ENCODE data around the gene KRT17.

KRT17 gene

GRCh38 chr17:41600318-41600717 is 24.1 kb downstream of the KRT17 start:
- H3K4me1 ChIP-seq (ENCODE audit: control insufficient read depth in 2 of 2, insufficient read depth in 1 of 2, low read depth in 1 of 2, low read length in 2 of 2), result peaks cover 0 to 5% of the 10 kb centered on the region in 2 donors
- no peak overlapping the region for H4K91ac ChIP-seq (ENCODE audit: low read depth, low read length, poor library complexity)
- no peaks in the 10 kb centered on the region for H3K36me3 ChIP-seq (replicated peaks in 1 of 2; ENCODE audit: control insufficient read depth in 2 of 2, insufficient read depth in 2 of 2, low read length in 2 of 2)
- no peak overlapping the region for H2AK5ac ChIP-seq (ENCODE audit: low read depth, low read length)
- no peaks in the 10 kb centered on the region for H3K9me3 ChIP-seq (replicated peaks in 1 of 2; ENCODE audit: control insufficient read depth in 2 of 2, insufficient read depth in 1 of 2, low read depth in 1 of 2, low read length in 2 of 2)
- no peak overlapping the region for H2BK12ac ChIP-seq (ENCODE audit: low read length)
- no peak overlapping the region for H2BK5ac ChIP-seq (ENCODE audit: low read length)
- no peak overlapping the region for H4K8ac ChIP-seq (ENCODE audit: low read depth, low read length)
- no peak overlapping the region for H2BK15ac ChIP-seq (ENCODE audit: low read length)
- no peak overlapping the region for H3K14ac ChIP-seq (ENCODE audit: low read length)
- H3K27me3 ChIP-seq (ENCODE audit: control insufficient read depth in 3 of 3, insufficient read depth in 3 of 3, low read depth in 1 of 3, low read length in 3 of 3), result peaks cover 0 to 9% (median 0%) of the 10 kb centered on the region in 3 experiments
- no peak for DNase-seq (ENCODE audit: low spot score)
- no peak overlapping the region for H3K4ac ChIP-seq (ENCODE audit: low read length)
- no peak overlapping the region for H2AFZ ChIP-seq (ENCODE audit: low read length)
- WGBS, 2 donors (ENCODE audit: extremely low coverage in 2 of 2, insufficient read length in 2 of 2, insufficient replicate concordance in 1 of 2), result no CpG with 5 or more reads among the region's 4 CpGs
- no peak overlapping the region for H3K4me3 ChIP-seq (ENCODE audit: low read length in 2 of 2)
- H3K4me2 ChIP-seq (ENCODE audit: insufficient read depth, low read length, poor library complexity, severe bottlenecking), result no peak overlapping the region
- H3K79me1 ChIP-seq (ENCODE audit: low read depth, low read length), result no peaks in the 10 kb centered on the region
- H3K27ac ChIP-seq (replicated peaks; ENCODE audit: low read length), result no peak overlapping the region
- H3K23ac ChIP-seq (ENCODE audit: low read depth, low read length, poor library complexity), result no peak overlapping the region
- no peak overlapping the region for H3K9ac ChIP-seq (ENCODE audit: low read depth, low read length, poor library complexity)
- no peak overlapping the region for H3K18ac ChIP-seq (ENCODE audit: low read length)
- no peak overlapping the region for H2BK120ac ChIP-seq (ENCODE audit: low read depth, low read length)

- Histone ChIP-seq H3K9me3 (replicated peaks in 1 of 2; ENCODE audit: control insufficient read depth in 2 of 2, insufficient read depth in 1 of 2, low read depth in 1 of 2, low read length in 2 of 2) (no peaks in the 10 kb centered on the region), H3K27me3 (ENCODE audit: control insufficient read depth in 3 of 3, insufficient read depth in 3 of 3, low read depth in 1 of 3, low read length in 3 of 3) (peaks cover 0 to 9% (median 0%) of the 10 kb centered on the region in 3 experiments), H3K14ac (ENCODE audit: low read length) (no peak overlapping the region), H3K79me1 (ENCODE audit: low read depth, low read length) (no peaks in the 10 kb centered on the region), H2AFZ (ENCODE audit: low read length) (no peak overlapping the region), H3K23ac (ENCODE audit: low read depth, low read length, poor library complexity) (no peak overlapping the region), H3K18ac (ENCODE audit: low read length) (no peak overlapping the region), H3K4me2 (ENCODE audit: insufficient read depth, low read length, poor library complexity, severe bottlenecking) (no peak overlapping the region), H4K8ac (ENCODE audit: low read depth, low read length) (no peak overlapping the region), H2BK5ac (ENCODE audit: low read length) (no peak overlapping the region), H3K4me3 (ENCODE audit: low read length in 2 of 2) (no peak overlapping the region), H3K36me3 (replicated peaks in 1 of 2; ENCODE audit: control insufficient read depth in 2 of 2, insufficient read depth in 2 of 2, low read length in 2 of 2) (no peaks in the 10 kb centered on the region), H2BK15ac (ENCODE audit: low read length) (no peak overlapping the region), H3K4ac (ENCODE audit: low read length) (no peak overlapping the region), H2AK5ac (ENCODE audit: low read depth, low read length) (no peak overlapping the region), H2BK12ac (ENCODE audit: low read length) (no peak overlapping the region), H3K4me1 (ENCODE audit: control insufficient read depth in 2 of 2, insufficient read depth in 1 of 2, low read depth in 1 of 2, low read length in 2 of 2) (peaks cover 0 to 5% of the 10 kb centered on the region in 2 donors), H3K27ac (replicated peaks; ENCODE audit: low read length) (no peak overlapping the region), H4K91ac (ENCODE audit: low read depth, low read length, poor library complexity) (no peak overlapping the region), H3K9ac (ENCODE audit: low read depth, low read length, poor library complexity) (no peak overlapping the region), H2BK120ac (ENCODE audit: low read depth, low read length) (no peak overlapping the region)
- DNase-seq (ENCODE audit: low spot score), result no peak
- no CpG with 5 or more reads among the region's 1 CpG for WGBS, 2 donors (ENCODE audit: extremely low coverage in 2 of 2, insufficient read length in 2 of 2, insufficient replicate concordance in 1 of 2)
These were observed 24.7 kb downstream of the KRT17 start for GRCh38 chr17:41599680-41600079.

GRCh38 chr17:41595585-41595984 is 28.8 kb downstream of the KRT17 start:
- no peak overlapping the region for H3K27ac ChIP-seq (replicated peaks; ENCODE audit: low read length)
- no peaks in the 10 kb centered on the region for H3K36me3 ChIP-seq (replicated peaks in 1 of 2; ENCODE audit: control insufficient read depth in 2 of 2, insufficient read depth in 2 of 2, low read length in 2 of 2)
- no peak for DNase-seq (ENCODE audit: low spot score)
- H3K79me1 ChIP-seq (ENCODE audit: low read depth, low read length), result no peaks in the 10 kb centered on the region
- H2BK15ac ChIP-seq (ENCODE audit: low read length), result no peak overlapping the region
- H3K23ac ChIP-seq (ENCODE audit: low read depth, low read length, poor library complexity), result no peak overlapping the region
- H3K9me3 ChIP-seq (replicated peaks in 1 of 2; ENCODE audit: control insufficient read depth in 2 of 2, insufficient read depth in 1 of 2, low read depth in 1 of 2, low read length in 2 of 2), result no peaks in the 10 kb centered on the region
- peaks cover 0 to 12% (median 0%) of the 10 kb centered on the region in 3 experiments for H3K27me3 ChIP-seq (ENCODE audit: control insufficient read depth in 3 of 3, insufficient read depth in 3 of 3, low read depth in 1 of 3, low read length in 3 of 3)
- H2AFZ ChIP-seq (ENCODE audit: low read length), result no peak overlapping the region
- H3K4me2 ChIP-seq (ENCODE audit: insufficient read depth, low read length, poor library complexity, severe bottlenecking), result no peak overlapping the region
- H4K8ac ChIP-seq (ENCODE audit: low read depth, low read length), result no peak overlapping the region
- H2BK120ac ChIP-seq (ENCODE audit: low read depth, low read length), result no peak overlapping the region
- H2BK5ac ChIP-seq (ENCODE audit: low read length), result no peak overlapping the region
- no peak overlapping the region for H2BK12ac ChIP-seq (ENCODE audit: low read length)
- H3K9ac ChIP-seq (ENCODE audit: low read depth, low read length, poor library complexity), result no peak overlapping the region
- no CpG with 5 or more reads among the region's 8 CpGs for WGBS, 2 donors (ENCODE audit: extremely low coverage in 2 of 2, insufficient read length in 2 of 2, insufficient replicate concordance in 1 of 2)
- H2AK5ac ChIP-seq (ENCODE audit: low read depth, low read length), result no peak overlapping the region
- no peak overlapping the region for H3K18ac ChIP-seq (ENCODE audit: low read length)
- H3K4ac ChIP-seq (ENCODE audit: low read length), result no peak overlapping the region
- peaks cover 0 to 4% of the 10 kb centered on the region in 2 donors for H3K4me1 ChIP-seq (ENCODE audit: control insufficient read depth in 2 of 2, insufficient read depth in 1 of 2, low read depth in 1 of 2, low read length in 2 of 2)
- H3K4me3 ChIP-seq (ENCODE audit: low read length in 2 of 2), result no peak overlapping the region
- H3K14ac ChIP-seq (ENCODE audit: low read length), result no peak overlapping the region
- no peak overlapping the region for H4K91ac ChIP-seq (ENCODE audit: low read depth, low read length, poor library complexity)

- H4K8ac ChIP-seq (ENCODE audit: low read depth, low read length), result no peak overlapping the region
- peaks cover 0 to 4% of the 10 kb centered on the region in 2 donors for H3K4me1 ChIP-seq (ENCODE audit: control insufficient read depth in 2 of 2, insufficient read depth in 1 of 2, low read depth in 1 of 2, low read length in 2 of 2)
- no peak overlapping the region for H3K14ac ChIP-seq (ENCODE audit: low read length)
- H2BK15ac ChIP-seq (ENCODE audit: low read length), result no peak overlapping the region
- no peak overlapping the region for H2AK5ac ChIP-seq (ENCODE audit: low read depth, low read length)
- peak overlapping the region in 1 of 2 donors; percentile 40 for H3K4me3 ChIP-seq (ENCODE audit: low read length in 2 of 2)
- 90% methylated on average over 2 of the region's 3 CpGs; no CpG with 5 or more reads in 1 of the 2 donors for WGBS, 2 donors (ENCODE audit: extremely low coverage in 2 of 2, insufficient read length in 2 of 2, insufficient replicate concordance in 1 of 2)
- no peak overlapping the region for H3K27ac ChIP-seq (replicated peaks; ENCODE audit: low read length)
- no peak overlapping the region for H3K4ac ChIP-seq (ENCODE audit: low read length)
- DNase-seq (ENCODE audit: low spot score), result no peak
- no peaks in the 10 kb centered on the region for H3K36me3 ChIP-seq (replicated peaks in 1 of 2; ENCODE audit: control insufficient read depth in 2 of 2, insufficient read depth in 2 of 2, low read length in 2 of 2)
- no peak overlapping the region for H4K91ac ChIP-seq (ENCODE audit: low read depth, low read length, poor library complexity)
- H3K23ac ChIP-seq (ENCODE audit: low read depth, low read length, poor library complexity), result no peak overlapping the region
- no peak overlapping the region for H2BK5ac ChIP-seq (ENCODE audit: low read length)
- H2BK120ac ChIP-seq (ENCODE audit: low read depth, low read length), result no peak overlapping the region
- H3K4me2 ChIP-seq (ENCODE audit: insufficient read depth, low read length, poor library complexity, severe bottlenecking), result no peak overlapping the region
- H2BK12ac ChIP-seq (ENCODE audit: low read length), result no peak overlapping the region
- peaks cover 0 to 14% (median 0%) of the 10 kb centered on the region in 3 experiments for H3K27me3 ChIP-seq (ENCODE audit: control insufficient read depth in 3 of 3, insufficient read depth in 3 of 3, low read depth in 1 of 3, low read length in 3 of 3)
- no peak overlapping the region for H3K18ac ChIP-seq (ENCODE audit: low read length)
- H3K79me1 ChIP-seq (ENCODE audit: low read depth, low read length), result no peaks in the 10 kb centered on the region
- no peak overlapping the region for H3K9ac ChIP-seq (ENCODE audit: low read depth, low read length, poor library complexity)
- no peak overlapping the region for H2AFZ ChIP-seq (ENCODE audit: low read length)
- no peaks in the 10 kb centered on the region for H3K9me3 ChIP-seq (replicated peaks in 1 of 2; ENCODE audit: control insufficient read depth in 2 of 2, insufficient read depth in 1 of 2, low read depth in 1 of 2, low read length in 2 of 2)
These were observed 29.9 kb downstream of the KRT17 start for GRCh38 chr17:41594363-41594915.
